HT1080 (cell line): ENCODE data around the gene C20orf96. TPM values are rescaled to one million over a fixed set of nuclear protein-coding genes. Genes with fewer than 3 reads are reported as not detected.
"Not testable (repeated sequence)": the region's sequence is repeated elsewhere in the genome, so short reads cannot be mapped to it uniquely, and the experiment has no call there.

Experiments used
- DNase-seq: peaks from one replicate; pipeline ENCODE4 v3.0.0-alpha.2; 2015; ENCODE audit warnings: low read depth
- total RNA-seq: library from RNA; depleted of rRNA; stranded (reverse); fragments of >200 nt; shearing (Covaris generic); gene quantifications from 2 replicates; pipeline ENCODE4 v1.2.3, GENCODE V29; 2014; rRNA removed

C20orf96 gene
- total RNA-seq, 1 experiment from 2014 or later: 0.50 TPM

- no peak for DNase-seq
Observed at GRCh38 chr20:237929-238328, 52.6 kb downstream of the C20orf96 start.

GRCh38 chr20:237489-237888 lies 53.1 kb downstream of the C20orf96 start:
- DNase-seq: no peak

- peak; percentile 17 for DNase-seq
Observed at GRCh38 chr20:235891-236290, 54.7 kb downstream of the C20orf96 start.

- no peak for DNase-seq
Observed at GRCh38 chr20:227439-228105, 63.0 kb downstream of the C20orf96 start.

GRCh38 chr20:226958-227357 lies 63.6 kb downstream of the C20orf96 start, which contains the start of gene DEFB129:
Gene DEFB129 (plus strand): TSS chr20:227258. CDS start chr20:227289, 31 bp downstream.
- DNase-seq: no peak

DNA sequence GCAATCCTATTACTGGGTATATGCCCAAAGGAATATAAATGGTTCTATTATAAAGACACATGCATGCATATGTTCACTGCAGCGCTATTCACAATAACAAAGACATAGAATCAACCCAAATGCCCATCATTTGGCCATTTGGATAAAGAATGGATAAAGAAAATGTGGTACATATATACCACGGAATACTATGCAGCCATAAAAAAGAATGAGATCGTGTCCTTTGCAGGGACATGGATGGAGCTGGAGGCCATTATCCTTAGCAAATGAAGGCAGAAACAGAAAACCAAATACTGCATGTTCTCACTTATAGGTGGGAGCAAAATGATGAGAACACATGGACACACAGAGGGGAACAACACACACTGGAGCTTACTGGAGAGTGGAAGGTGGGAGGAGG lies 64.7 kb downstream of the C20orf96 start:
- DNase-seq: not testable (repeated sequence)

DNA sequence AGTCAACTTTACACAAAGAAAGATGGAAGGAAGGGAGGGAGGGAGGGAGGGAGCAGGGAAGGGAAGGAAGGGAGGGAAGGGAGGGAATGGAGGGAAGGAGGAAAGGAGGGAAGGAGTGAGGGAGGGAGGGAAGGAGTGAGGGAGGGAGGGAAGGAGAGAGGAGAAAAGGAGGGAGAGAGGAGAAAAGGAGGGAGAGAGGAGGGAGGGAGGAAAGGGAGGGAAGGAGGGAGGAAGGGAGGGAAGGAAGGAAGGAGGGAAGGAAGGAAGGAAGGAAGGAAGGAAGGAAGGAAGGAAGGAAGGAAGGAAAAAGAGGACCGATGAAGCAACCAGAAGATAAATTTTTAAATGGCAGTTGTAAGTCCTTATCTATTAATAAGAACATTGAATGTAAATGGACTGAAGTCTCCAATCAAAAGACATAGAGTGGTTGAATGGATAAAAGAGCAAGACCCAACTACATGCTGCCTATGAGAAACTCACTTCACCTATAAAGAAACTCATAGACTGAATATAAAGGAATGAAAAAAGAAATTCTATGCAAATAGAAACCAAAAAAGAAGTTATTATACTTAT lies 69.2 kb downstream of the C20orf96 start:
- DNase-seq: no peak

Other genes with a start within 250 kb of the C20orf96 start
- gene DEFB125, start 203.1 kb downstream of the C20orf96 start, total RNA-seq: not detected in 2 replicates
- gene DEFB126, start 148.2 kb downstream of the C20orf96 start, total RNA-seq: not detected in 2 replicates
- not detected in 2 replicates for gene DEFB127, start 133.3 kb downstream of the C20orf96 start, total RNA-seq
- not detected in 2 replicates for gene DEFB128, start 101.0 kb downstream of the C20orf96 start, total RNA-seq
- gene DEFB129, start 63.5 kb downstream of the C20orf96 start, total RNA-seq: not detected in 2 replicates
- gene DEFB132, start 33.0 kb downstream of the C20orf96 start, total RNA-seq: not detected in 2 replicates
- gene ZCCHC3, start 6.8 kb upstream of the C20orf96 start, total RNA-seq: 17.3 and 22.2 TPM in 2 replicates
- 8.7 and 13.2 TPM in 2 replicates for gene SOX12, start 34.8 kb upstream of the C20orf96 start, total RNA-seq
- gene NRSN2, start 56.4 kb upstream of the C20orf96 start, total RNA-seq: 18.8 and 21.7 TPM in 2 replicates
- 91.3 and 92.5 TPM in 2 replicates for gene TRIB3, start 90.0 kb upstream of the C20orf96 start, total RNA-seq
- gene RBCK1, start 117.5 kb upstream of the C20orf96 start, total RNA-seq: 105 and 122 TPM in 2 replicates
- gene TBC1D20, start 171.8 kb upstream of the C20orf96 start, total RNA-seq: 20.4 and 25.2 TPM in 2 replicates